Right lobe of liver (tissue), 4 donors: ENCODE measurements around the gene STAT4.

ENCODE experiments used
- CTCF ChIP-seq, 4 donors: fragments of 200-600 bp in 3 of 4; fragments of 450-650 bp in 1 of 4; IDR thresholded peaks; one replicate each; pipeline versions ENCODE4 v1.5.1 to v1.8.0; 2016 to 2022; ENCODE audit warnings: antibody characterized with exemption in 4 of 4, mild to moderate bottlenecking in 2 of 4
- POLR2A ChIP-seq: fragments of 450-650 bp; IDR thresholded peaks from one replicate; pipeline ENCODE4 v1.6.1; 2017; ENCODE audit warnings: antibody characterized with exemption, mild to moderate bottlenecking
- donor health status: DM: no; HTN: no; CAD: no.
- donor health status: DM: no; HTN: no; CAD: no.
- donor health status: DM: no; HTN: yes; CAD: no.

- TF ChIP-seq CTCF (IDR thresholded peaks at IDR 0.05) = peak in 1 of 4 donors; percentile 31
- peak; percentile 97 for TF ChIP-seq POLR2A
Measured at GRCh38 chr2:191020221-191020741, 130.5 kb downstream of the STAT4 start.
